ENCODE results near the gene ALK.

The ALK gene

GRCh38 chr2:29196792-29197788, 724.3 kb downstream of the ALK start:
- peak; percentile 50 for DNase-seq (ENCODE audit: low read depth in 2 of 2)

- no peak for DNase-seq (ENCODE audit: low read depth in 2 of 2)
Measured at GRCh38 chr2:29195796-29196195, 725.6 kb downstream of the ALK start.

GRCh38 chr2:29193681-29194080, 727.7 kb downstream of the ALK start:
- DNase-seq (ENCODE audit: low read depth in 2 of 2): no peak

GRCh38 chr2:29193111-29193510, 728.3 kb downstream of the ALK start:
- DNase-seq (ENCODE audit: low read depth in 2 of 2): no peak

- DNase-seq (ENCODE audit: low read depth in 2 of 2): no peak
Measured at GRCh38 chr2:29192526-29192925, 728.9 kb downstream of the ALK start.

- DNase-seq (ENCODE audit: low read depth in 2 of 2): no peak
Measured at GRCh38 chr2:29191817-29192216, 729.6 kb downstream of the ALK start.

GRCh38 chr2:29189052-29189451, 732.3 kb downstream of the ALK start:
- DNase-seq (ENCODE audit: low read depth in 2 of 2): no peak

- no peak for DNase-seq (ENCODE audit: low read depth in 2 of 2)
Measured at GRCh38 chr2:29187926-29188325, 733.5 kb downstream of the ALK start.

- DNase-seq (ENCODE audit: low read depth in 2 of 2): no peak
Measured at GRCh38 chr2:29186817-29187216, 734.6 kb downstream of the ALK start.

- no peak for DNase-seq (ENCODE audit: low read depth in 2 of 2)
Measured at GRCh38 chr2:29184531-29184930, 736.9 kb downstream of the ALK start.

- DNase-seq (ENCODE audit: low read depth in 2 of 2): no peak
Measured at GRCh38 chr2:29182920-29183319, 738.5 kb downstream of the ALK start.

GRCh38 chr2:29182334-29182733, 739.1 kb downstream of the ALK start:
- no peak for DNase-seq (ENCODE audit: low read depth in 2 of 2)

- no peak for DNase-seq (ENCODE audit: low read depth in 2 of 2)
Measured at GRCh38 chr2:29175338-29175737, 746.0 kb downstream of the ALK start.

GRCh38 chr2:29174937-29175336, 746.4 kb downstream of the ALK start:
- no peak for DNase-seq (ENCODE audit: low read depth in 2 of 2)

GRCh38 chr2:29166242-29167039, 754.9 kb downstream of the ALK start:
- no peak for DNase-seq (ENCODE audit: low read depth in 2 of 2)

- DNase-seq (ENCODE audit: low read depth in 2 of 2): no peak
Measured at GRCh38 chr2:29165362-29166241, 755.8 kb downstream of the ALK start.

GRCh38 chr2:29164091-29164846, 757.1 kb downstream of the ALK start:
- DNase-seq (ENCODE audit: low read depth in 2 of 2): no peak

GRCh38 chr2:29162204-29162928, 759.0 kb downstream of the ALK start:
- DNase-seq (ENCODE audit: low read depth in 2 of 2): no peak

- DNase-seq (ENCODE audit: low read depth in 2 of 2): no peak
Measured at GRCh38 chr2:29160184-29160583, 761.2 kb downstream of the ALK start.

- no peak for DNase-seq (ENCODE audit: low read depth in 2 of 2)
Measured at GRCh38 chr2:29159125-29159524, 762.3 kb downstream of the ALK start.
